GM10266 (cell line): ENCODE measurements around the gene PCNX2.

Experiments used
- DNase-seq: peaks from one replicate; pipeline ENCODE4 v3.0.0; 2012; ENCODE audit errors: extremely low spot score
- TF ChIP-seq, protein P1 (sequence below): IDR thresholded peaks from 2 replicates; pipeline ENCODE4 v1.5.1; 2012; ENCODE audit warnings: mild to moderate bottlenecking, low read depth; ENCODE audit not compliant: control insufficient read depth, insufficient read depth; ENCODE audit errors: missing control alignments

Gene PCNX2

DNA sequence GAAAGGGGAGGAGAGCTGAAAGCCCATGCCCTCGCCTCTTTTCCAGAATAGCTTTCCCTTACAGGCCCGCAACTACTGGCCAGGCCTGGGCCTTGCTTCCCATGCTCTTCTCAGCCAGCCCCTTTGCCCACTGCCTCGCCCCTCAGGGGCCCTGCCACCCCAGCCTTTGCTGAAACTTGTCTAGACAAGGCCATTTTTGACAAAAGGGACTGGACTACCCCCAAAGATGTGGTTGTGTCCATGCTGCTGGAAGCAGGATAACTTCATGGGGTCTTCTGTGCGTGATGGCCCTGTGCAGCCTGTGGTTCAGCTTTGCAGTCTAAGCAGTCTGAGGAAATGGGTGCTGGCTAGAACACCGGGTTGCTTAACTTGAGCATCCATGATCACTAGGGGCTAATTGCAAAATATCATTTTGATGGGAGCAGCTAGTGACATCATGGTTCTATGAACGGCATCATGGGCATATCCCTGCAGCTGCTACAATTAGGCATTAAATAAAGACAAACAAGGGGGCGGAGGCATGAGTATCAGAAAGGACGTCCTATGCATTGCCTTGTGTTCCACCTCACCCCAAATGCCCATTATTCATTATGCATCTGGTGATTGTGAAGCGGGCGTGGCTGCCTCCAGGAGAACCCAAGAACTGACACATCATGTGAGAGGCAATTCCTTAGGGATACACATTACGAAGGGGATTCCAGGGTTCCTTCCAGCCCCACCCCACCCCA lies 308.3 kb downstream of the PCNX2 start:
- no peak for DNase-seq
- TF ChIP-seq, protein P1, sequence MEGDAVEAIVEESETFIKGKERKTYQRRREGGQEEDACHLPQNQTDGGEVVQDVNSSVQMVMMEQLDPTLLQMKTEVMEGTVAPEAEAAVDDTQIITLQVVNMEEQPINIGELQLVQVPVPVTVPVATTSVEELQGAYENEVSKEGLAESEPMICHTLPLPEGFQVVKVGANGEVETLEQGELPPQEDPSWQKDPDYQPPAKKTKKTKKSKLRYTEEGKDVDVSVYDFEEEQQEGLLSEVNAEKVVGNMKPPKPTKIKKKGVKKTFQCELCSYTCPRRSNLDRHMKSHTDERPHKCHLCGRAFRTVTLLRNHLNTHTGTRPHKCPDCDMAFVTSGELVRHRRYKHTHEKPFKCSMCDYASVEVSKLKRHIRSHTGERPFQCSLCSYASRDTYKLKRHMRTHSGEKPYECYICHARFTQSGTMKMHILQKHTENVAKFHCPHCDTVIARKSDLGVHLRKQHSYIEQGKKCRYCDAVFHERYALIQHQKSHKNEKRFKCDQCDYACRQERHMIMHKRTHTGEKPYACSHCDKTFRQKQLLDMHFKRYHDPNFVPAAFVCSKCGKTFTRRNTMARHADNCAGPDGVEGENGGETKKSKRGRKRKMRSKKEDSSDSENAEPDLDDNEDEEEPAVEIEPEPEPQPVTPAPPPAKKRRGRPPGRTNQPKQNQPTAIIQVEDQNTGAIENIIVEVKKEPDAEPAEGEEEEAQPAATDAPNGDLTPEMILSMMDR: no peak

DNA sequence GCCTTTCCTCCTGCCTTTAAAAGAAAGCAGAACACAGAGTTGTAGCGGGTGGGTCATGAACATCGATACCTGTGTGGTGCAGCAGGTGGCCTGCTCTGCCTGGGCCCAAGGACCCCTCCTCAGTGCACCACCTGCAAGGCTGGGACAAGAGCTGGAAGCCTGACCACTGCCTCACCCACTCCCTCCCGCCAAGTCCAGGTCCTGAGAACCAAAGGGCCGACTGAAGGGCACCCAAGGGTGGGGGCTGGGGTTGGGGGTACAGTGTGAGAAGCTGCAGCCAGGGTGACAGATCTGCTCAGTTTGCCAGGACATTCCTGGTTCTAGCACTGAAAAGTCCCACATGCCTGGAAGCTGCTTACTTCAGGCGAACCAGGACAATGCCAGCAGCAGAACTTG lies 309.0 kb downstream of the PCNX2 start:
- DNase-seq: no peak
- TF ChIP-seq, protein P1: no peak

DNA sequence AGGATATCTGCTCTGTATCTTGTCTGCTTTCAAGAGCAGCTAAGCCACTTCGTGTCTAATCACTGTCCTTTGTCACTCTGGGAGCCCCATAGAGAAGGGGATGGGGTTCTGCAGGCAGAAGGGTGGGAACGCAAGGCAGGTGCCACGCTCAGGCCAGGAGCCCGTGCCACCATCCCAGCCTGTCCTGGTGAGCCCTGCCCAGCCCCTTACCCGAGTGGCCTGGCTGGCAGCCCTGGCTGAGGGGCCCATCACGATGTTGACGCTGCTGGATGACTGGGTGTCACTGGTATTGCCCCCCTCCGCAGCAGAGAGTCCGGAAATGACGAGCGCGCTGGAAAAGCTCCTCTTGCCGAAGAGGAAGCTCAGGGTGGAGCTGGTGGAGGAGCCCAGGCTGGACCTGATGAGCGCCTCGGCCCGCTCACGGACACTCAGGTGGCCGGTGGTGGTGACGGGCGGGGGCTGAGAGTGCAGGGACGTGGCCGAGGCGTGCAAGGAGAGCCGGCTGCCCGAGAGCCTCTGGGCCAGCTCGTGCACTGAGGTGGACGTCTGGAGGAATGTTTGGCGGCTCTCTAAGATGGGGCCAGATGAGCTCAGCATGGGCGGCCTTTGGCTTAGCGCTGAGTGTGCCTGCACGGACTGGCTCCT lies 309.5 kb downstream of the PCNX2 start:
- DNase-seq: no peak
- TF ChIP-seq, protein P1: no peak

DNA sequence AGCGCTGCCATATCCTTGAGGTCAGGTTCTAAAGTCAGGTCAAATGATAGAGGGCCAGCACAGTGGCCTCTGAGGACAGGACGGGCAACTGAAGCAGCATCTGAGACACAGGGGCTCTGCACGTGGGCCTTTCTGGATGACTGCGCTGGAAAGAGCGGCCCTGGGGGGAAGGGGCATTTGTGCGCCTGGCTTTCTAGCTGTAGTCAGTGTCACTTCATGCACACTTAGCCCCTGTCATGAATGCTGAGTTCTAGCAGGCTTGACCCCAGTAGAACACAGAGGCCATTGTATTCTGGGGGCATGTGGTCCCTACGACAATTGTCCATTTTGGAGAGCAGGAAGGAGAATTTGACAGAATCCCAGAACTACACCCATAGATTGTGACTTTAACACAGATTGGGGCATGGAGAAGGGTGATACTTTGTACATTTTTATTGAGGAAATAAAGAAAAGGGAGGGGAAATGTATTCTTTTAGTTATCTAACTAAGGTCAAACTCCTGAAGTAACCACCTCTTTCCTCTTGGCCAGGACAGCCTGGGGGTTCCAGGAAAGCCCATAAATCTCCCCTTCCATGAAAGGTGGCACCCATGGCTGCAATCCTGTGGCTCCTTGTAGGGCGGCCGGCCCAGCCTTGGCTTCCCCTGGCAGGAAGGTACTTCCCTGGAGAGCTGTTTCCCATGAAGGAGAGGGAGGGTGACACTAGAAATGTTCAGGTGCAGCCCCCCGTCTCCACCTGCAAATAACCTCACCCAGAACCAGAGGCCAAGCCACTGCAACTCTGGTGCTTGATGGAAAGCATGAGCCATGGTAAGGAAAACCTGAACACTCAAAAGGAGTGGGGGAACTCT lies 310.7 kb downstream of the PCNX2 start:
- DNase-seq: no peak

DNA sequence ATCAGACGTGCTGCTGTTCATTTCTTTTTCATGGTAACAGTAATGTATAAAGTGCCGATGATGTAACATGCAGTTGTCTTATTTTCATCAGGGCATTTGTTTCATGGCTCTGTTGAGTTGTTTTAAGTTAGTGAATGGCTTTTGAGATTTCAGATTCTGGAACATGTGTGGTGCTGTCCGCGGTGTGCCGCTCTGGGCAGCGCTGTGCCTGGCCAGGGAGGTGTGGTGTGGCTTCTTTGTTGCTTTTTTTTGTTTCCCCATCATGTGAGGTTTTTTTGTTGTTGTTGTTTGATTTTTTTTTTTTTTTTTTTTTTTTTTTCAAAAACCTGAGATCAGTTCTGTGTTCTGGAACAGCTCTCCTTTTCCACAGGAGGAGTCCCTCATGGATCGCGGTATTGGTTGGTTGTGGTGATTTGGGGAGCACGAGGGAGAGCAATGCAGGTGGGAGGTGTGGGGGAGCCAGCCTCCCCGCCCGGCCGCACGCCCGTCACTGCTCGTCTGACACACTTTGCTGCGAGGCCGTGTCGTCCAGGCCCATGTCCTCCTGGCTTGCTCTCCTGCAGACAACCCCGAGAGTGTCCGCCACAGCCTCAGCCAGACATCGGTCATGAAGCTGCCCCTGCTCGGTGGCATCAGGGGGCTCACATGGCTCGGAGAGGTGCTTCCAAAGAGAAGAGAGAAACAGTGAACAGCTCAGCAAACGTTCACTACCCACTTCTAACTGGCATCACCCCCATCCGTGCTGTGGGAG lies 311.5 kb downstream of the PCNX2 start:
- TF ChIP-seq, protein P1: no peak
- no peak for DNase-seq

More for the DNA sequence above, 310.7 kb downstream of the PCNX2 start:
- TF ChIP-seq, protein P1: no peak

DNA sequence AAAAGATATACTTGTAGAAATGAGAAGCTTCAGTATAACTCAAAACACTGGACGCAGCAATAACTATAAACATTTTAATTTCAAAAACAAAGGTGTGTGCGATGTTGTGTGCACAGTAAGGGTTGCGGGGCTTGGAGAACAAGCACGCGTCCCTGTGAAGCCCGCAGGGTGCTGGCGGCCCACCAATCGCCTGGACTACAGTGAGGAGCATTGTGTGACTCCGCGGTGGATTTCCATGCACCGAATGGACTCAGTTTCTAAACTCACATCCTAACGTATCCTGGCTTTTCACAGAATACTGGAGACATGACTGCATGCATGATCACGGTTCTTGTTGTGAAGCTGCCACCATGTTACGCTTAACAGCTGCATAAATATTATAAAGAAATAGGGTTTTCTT lies 312.1 kb downstream of the PCNX2 start:
- TF ChIP-seq, protein P1: no peak
- DNase-seq: no peak
